GM21576 (cell line): Measurements from ENCODE around the gene FADS2.

Source experiments
- ATAC-seq: cut with Tn5 transposase; IDR thresholded peaks from one replicate; pipeline ENCODE4 v1.9.1; 2021; ENCODE audit warnings: mild to moderate bottlenecking, moderate library complexity; ENCODE audit not compliant: unreplicated experiment

Gene FADS2

DNA sequence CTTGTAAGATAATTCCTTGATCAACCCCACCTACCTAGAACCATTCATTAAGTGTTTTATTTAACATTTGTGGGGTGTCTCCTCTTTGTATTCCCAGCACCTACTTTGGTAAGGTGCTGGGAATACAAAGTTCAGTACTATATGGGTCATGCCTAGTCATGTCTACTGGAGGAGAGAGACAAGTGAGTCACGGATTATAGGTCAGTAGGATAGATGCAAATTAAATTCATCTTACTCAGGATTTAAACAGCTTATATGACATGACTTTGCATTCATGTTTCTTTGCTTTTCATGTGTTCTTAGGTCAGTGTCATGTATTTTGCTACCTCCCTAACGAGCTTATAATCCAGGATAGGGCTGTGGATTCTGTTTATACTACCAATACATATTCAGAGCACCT is 7.9 kb upstream of the FADS2 start:
- ATAC-seq = no peak

DNA sequence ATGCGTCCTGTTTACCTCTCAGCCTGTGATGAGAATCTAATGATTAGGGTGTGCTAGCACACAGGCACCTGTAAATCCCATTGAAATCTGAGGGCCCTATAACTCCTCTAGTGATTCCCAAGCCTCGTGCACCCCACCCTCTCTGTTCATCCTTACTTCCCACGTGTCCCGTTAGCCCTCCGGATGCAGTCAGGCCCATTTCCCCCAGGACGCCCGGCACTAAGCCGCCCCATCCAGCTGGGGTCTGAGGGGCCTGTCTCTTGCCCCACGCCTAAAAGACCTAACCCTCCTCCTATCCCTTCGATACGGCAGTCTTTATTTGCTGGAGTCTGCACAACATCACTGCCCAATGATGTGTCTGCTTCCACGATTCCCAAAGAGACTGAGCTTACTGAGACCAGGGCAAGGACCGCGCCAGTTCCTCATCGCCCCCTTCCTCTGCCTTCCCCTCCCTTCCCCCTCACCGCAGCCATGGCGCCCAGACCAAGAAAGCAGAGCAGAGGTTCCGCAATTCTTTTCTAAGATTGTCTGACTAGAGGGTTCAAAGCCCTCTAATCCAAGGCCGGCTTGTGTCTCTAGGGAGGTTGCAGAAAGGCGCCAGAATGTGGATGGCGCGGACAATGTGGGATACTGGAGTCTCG is 1.1 kb upstream of the FADS2 start:
- peak; percentile 4 for ATAC-seq

DNA sequence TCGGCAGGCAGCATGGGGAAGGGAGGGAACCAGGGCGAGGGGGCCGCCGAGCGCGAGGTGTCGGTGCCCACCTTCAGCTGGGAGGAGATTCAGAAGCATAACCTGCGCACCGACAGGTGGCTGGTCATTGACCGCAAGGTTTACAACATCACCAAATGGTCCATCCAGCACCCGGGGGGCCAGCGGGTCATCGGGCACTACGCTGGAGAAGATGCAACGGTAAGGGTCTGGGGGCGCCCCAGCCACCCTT is 204 bp downstream of the FADS2 start:
- ATAC-seq = peak; percentile 0

DNA sequence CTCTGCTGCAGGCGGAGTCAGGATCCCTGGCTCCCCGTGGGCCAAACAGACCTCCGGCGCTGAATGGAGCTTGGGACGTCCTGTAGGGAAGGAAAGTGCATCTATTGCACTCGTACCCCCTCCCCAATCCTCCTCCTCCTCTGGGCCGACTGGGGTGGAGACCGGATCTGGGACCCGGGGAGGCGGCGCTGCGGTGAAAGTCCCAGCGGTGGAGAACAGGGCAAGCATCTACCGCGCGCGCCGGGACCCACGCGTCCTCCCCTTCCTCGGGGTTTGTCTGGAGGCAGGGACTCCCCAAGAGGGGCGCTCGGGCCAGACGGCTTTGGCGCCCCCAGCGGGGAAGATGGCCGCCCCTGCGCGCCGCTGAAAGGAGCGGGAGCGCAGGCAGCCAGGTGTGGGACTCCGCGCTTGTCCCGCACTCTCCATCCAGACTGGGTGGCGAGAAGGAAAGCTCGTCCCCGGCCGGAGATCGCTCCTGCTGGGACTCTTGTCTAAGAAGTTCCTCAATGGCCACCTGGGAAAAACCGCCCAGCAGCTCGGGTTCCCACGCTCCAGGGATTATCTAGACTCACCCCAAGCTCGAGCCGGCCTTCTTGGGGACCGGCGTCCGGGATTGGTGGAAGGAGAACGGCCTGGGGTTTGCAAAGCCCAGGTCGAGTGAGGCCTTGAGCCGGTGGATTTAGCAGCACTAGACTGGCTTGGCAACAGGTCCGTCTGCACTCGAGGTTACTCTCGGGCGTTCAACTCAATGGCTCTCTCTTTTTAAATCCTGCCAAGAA is 718 bp downstream of the FADS2 start:
- no peak for ATAC-seq

DNA sequence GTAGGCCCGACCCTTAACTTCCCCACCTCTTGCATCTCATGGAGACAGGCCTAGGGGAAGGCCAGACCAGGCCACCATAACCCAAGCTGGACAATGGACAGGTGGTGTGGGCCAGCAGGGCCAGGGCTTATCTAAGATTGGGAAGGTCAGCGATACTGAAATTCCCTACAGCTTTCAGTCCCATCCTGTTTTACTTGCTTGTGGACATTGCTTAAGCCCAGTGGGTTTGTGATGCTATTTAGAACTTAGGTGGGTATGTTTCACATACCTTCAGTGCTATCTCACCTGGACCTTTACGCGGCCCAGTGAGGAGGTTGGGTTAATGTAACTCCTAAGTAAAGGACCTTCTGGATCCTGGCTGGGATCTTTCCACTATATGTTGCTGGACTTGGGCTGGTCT is 1.7 kb downstream of the FADS2 start:
- ATAC-seq = no peak

DNA sequence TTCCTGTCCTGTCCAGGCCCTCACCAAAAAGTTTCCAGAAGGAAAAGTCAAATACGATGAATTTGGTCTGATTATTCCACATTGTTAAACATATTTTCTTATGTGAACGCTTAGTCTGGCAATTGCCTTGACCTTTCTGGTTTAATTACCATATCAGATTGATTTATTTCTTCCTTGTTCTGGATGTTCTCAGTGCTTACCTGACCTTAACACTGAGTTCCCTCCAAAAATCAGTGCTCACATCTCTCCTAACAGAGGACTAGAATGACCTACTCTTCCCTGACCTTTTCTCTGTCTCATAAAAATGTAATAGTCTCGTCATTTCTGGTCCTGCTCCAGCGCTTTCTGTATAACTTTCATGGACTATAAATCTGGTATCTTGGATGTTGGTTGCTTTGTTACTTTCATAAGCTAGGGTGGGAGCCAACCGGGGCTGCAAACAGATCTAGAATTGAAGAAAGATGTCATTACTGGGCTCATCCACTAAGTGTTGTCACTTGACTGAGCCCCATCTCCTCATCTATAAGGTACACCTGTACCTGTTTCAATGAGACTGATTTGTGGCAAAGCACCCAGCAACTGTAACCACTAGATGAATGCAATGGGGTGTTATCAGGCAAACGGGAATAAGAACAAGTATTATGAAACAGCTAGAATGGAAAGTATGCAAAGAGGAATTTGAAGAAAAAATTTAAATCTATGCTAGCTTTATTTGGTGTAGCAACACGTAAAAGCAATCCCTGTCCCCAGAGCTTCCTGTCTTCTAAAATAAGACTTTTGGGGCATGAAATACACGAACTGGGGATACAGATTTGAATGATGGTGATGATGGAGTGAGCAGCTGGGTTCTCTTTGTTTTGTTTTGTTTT is 2.4 kb downstream of the FADS2 start:
- ATAC-seq = no peak

DNA sequence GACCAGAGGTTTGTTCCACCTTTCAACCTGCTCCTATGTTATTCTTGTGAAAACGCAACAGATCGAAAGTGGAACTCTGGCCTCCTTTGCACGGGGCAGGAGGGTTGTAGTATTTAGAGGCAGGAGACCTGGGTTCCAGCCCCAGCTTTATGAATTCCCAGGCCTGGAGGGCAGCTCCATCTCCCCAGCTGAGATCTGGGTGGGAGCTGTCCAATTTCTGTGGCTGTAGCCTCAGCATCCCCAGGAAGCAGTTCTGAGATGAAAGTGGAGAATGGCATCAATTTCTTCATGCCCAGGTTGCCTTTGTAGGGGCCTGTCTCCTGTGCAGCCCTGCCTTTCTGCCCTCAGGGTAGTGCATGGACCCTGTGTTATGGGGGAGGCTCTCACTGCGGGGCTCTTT is 4.1 kb downstream of the FADS2 start:
- no peak for ATAC-seq

DNA sequence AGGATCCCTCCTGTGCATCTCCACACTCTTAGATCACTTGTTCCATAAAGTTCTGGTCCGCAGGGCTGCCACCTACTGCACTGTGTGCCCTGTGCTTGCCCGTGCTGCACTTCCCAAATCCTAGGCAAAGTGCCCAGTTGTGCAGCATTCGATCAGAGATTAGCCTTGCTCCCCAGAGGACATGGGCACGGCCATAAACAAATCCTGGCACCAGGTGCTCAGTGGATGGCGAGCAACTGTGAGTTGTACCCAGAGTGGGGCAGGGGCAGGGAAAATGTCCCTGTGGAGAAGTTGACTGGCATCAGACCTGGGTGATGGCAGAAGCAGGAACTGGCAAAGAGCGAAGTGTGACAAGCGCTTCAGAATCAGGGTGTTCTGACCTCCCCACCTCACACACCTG is 4.7 kb downstream of the FADS2 start:
- ATAC-seq = no peak

DNA sequence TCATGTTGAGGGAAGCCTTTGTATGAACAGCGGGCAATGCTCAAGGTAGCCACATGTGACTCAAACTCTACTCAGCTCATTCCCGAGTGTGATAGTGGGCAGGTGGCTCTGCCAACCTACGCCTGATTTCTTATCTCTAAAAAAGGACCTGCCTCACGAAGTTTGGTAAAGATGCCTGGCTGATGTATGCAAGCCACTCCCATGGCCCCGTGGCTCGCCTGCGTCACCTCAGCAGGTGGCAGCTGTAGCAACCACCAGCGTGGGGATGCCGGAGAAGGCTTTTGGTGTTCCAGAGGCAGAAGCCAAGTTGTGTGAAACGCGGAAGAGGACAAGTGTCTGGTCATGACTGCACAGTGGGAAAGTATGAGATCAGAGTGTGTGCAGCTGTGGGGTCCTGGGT is 5.4 kb downstream of the FADS2 start:
- no peak for ATAC-seq

DNA sequence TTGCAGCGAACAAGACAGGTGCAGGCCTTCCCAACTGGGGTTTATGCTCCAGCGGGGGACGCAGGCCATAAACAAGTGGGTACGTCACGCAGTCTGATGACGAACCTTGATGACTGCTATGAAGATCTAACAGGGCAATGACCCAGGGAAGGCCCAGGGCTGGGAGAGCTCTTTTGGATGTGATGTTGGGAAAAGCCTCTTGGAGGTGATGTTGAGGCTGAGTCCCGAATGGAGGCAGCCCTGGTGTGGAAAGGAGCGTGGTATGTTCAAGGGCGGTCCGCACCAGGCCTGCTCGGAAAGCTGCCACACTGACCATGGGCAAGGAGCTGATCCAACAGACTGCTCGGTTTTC is 5.8 kb downstream of the FADS2 start:
- ATAC-seq = no peak

DNA sequence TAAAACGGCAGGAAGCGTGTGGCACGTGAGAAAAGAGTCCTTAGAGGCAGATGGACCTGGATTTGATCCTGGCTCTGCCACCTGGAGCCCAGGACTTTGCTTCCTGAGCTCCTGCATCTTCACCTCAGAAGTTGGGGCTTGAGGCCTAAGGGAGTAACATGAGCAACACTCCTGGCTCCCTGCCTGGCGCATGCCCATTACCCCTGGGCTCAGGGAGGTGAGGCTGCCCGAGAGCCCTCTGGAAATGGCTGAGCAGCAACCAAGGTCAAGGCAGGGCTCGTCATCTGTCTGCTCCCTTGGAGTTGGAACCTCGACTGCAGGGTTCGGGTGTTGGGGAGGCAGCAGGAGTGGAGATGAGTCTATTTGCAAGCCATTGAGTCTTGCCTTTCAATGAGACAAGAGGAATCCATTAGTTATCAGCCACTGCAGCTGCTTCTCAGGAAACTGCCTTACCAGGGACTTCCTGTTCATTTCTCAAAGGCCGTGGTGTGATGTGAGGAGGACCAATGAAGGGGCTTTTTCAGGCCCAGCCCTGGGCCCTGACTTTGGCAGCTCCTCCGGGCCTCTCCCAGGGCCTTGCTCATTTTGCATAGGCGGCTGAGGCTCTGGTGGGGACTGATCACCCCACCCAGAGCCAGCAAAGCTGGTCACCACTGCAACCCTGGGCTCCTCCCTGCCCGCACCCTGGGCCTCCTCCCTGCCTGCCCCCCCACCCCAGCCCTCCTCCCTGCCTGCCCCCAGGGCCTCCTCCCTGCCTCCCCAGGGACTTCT is 6.4 kb downstream of the FADS2 start:
- peak; percentile 85 for ATAC-seq

DNA sequence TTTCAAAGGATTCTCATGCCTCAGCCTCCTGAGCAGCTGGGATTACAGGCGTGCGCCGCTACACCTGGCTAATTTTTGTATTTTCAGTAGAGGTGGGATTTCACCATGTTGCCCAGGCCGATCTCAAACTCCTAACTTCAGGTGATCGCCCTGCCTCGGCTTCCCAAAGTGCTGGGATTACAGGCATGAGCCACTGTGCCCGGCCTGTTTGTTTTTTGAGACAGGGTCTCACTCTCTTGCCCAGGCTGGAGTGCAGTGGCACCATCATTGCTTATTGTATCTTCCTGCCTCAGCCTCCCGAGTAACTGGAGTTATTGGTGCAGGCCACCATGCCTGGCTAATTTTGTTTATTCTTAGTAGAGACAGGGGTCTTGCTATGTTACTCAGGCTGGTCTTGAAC is 8.1 kb downstream of the FADS2 start:
- ATAC-seq = no peak

DNA sequence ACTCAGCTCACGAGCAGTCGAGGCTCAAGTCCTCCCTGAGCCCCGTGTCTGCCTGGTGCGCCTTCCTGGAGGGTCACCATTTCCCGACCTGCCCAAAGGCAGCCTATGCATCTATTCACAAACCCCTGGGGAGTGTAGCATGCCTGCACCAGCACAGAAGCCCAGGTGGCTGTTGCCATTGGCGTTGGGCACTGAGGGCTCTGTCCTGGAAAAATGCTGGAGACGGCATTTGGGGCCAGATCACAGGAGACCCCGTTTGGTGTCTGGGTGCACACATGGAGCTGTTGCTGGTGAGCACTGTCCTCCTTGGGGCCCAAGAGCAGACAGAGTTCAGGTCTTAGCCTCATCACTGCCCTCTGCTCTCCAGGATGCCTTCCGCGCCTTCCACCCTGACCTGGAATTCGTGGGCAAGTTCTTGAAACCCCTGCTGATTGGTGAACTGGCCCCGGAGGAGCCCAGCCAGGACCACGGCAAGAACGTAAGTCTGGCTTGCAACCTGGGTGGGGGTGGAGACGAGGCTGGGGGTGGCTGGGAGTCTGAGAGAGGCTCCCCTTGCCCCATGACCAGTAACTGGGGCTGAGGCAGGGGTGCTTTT is 9.4 kb downstream of the FADS2 start:
- ATAC-seq = no peak

DNA sequence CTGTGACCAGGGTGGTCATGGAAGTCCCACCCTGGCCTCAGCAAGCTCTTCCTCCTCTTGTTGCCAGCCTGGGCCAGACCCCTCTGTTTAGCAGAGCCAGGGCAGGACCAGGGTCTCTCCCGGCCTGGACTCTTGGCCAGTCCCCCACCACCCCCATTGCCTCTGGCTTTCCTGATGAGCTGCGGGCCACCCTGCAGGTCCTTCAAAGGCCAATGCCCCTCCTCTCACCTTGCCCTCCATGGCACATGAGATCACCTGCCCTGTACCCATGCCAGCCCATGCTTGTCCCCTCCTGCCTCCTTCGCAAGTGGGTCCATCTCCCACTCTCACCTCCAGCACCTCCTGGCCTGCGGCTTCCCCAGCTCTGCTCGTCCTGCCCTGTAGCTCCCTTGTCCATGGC is 10.4 kb downstream of the FADS2 start:
- ATAC-seq = no peak

DNA sequence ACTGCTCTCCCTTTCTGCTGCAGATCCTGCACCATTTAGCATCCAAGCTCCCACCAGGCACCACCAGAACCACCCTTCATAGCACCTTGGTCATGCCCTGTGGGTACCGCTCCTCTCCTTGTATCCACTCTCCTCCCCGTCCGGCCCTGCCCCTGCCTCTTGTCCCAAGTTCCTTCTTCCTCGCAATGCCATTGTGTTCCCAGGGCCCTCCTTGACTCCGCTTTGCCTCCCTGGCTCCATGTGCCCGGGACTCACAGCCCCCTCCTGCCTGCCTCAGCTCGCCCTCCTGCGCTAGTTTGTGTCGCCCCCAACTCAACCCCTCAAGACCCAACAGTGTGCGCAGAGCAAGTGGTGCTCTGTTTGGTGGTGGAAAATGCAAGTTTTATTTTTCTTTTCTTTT is 10.8 kb downstream of the FADS2 start:
- ATAC-seq = no peak

DNA sequence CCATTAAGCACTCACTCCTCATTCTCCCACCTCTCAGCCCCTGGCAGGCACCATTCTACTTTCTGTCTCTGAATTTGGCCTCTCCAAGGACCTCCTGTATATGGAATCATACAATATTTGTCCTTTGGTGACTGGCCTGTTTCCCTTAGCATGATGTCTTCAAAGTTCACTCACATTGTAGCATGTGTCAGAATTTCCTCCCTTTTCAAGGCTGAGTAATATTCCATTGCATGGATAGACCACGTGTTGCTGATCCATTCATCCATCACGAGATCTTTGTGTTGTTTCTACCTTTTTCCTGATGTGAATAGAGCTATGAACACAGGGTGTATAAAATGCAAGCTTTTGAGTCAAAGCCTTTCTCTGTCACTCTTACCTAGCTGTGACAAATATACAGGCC is 11.6 kb downstream of the FADS2 start:
- no peak for ATAC-seq

DNA sequence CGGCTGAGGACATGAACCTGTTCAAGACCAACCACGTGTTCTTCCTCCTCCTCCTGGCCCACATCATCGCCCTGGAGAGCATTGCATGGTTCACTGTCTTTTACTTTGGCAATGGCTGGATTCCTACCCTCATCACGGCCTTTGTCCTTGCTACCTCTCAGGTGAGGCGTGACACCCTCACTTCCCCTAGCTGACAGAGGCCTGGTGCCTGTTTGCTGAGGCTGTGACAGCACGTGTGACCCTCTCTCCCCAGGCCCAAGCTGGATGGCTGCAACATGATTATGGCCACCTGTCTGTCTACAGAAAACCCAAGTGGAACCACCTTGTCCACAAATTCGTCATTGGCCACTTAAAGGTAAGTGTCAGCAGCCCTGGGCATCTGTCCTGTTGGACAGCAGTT is 12.3 kb downstream of the FADS2 start:
- ATAC-seq = no peak

DNA sequence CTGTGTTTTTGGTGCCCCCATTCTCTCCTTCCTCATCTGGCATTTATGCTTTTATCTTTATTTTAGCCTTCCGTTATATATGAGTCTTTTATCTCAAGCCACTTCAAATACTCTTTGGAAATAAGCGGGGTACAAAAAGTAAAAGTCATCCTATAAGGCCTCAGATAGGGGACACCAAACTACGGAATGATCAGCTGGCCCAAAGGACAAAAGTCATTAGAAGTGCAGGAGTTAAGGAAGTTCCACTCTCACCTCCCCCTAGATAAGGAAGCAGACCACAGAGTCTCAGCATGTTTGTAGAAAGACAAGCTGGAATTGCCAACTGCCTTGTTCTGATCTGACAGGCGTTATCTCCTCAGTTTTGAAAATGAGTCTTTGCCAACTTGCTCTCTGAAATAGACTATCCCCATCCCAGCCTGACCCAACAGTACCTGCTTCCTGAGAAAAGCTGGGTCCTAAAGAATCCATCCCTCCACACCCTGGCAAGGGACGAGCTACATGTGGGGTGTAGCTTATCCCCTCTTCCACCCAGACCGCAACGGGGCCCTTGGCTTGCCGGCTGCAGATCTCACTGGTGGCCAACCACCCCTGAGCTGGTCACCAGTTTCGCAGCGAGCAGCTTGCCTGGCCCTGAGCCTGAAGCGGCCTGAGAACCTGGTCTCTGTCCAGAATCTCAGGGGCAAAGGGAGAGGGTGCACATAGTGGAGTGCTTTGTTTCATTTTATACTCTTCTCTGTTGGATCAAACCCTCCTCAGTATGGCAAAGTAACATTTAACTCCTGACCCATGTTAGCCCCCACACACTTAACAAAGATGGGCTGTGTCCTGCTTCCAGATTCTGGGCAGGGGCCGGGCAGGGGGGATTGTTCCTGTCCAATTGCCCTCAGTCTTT is 13.8 kb downstream of the FADS2 start:
- no peak for ATAC-seq

DNA sequence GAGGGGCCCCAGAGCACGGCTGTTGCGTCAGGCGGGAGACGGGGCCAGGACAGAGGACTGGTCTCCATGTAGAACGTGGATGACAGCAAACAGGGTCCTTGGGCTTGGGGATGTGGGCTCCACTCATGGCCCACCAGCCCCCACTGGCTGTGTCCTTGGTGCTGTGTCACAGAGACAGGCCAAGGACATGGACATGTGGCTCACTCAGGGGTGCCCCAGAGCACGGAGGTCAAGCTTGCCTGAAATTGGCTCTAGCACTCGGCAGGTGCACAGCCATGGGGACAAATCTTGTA is 14.4 kb downstream of the FADS2 start:
- no peak for ATAC-seq

DNA sequence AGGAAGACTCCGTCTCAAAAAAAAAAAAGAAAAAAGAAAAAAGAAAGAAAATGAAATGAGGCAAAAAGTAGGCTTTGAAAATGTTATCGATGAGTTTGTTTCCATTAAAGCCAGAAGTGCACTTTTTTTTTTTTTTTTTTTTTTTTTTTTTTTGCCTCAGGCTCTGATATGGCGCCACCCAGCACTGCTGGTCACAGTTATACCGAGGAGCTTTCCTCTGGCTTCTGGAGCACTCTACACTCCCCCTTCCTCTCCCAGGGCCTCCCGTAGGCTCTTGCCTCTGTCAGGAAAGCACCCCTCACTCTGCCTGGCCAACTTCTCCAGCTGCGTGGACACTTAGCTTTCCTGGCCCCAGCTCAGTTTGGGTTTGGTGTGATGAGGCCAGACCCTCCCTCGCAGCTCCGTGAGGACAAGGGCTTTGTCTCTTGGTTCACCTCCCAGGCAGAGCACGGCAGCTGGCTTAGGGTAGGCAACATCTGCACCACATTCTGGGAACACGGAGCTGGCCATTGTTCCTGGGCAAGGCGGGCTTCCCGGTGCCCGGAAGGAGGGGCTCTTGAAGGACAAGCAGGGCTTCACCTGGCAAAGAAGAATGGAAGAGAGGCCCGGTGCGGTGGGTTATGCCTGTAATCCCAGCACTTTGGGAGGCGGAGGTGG is 16.9 kb downstream of the FADS2 start:
- no peak for ATAC-seq
